Activated CD8-positive, alpha-beta memory T cell treated with anti-CD3 and anti-CD28 coated beads, Interleukin-2, amount 50 U/mL, for 1 hour (primary cell): Measurements from ENCODE around the gene PPP2R2C.

Experiments
- DNase-seq: peaks from one replicate; pipeline ENCODE4 v3.0.0-alpha.2; 2020; ENCODE audit errors: extremely low read depth

PPP2R2C gene

DNA sequence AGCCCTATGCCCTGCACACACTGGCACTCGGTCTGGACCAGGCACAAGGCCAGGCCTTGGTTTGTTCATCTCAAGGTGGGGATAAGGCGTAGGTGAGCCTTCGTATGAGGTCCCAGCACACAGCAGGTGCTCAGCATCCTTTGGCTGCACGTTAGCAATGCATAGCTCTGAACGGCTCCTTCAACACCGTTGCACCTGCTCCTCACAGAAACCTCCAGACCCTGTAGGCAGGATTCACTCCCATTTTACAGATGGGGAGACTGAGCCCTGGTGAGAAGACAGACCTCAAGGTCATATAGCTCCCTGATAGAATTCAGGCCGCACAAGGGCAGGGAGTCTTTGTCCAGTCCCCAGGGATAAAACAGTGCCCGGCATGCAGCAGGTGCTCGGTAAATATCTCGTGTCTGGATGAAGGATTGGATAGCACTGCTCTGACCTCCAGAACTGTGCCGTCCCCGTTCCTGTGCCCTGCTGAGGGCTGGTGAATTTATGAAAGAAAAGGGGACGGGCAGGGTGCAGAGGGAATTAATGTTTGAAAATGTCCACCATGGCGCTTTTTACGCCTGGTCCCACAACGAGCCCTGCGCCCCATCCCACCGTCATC, 2.4 kb downstream of the PPP2R2C start:
- no peak for DNase-seq

GRCh38 chr4:6469144-6469543, 3.3 kb downstream of the PPP2R2C start:
- DNase-seq, result no peak

DNA sequence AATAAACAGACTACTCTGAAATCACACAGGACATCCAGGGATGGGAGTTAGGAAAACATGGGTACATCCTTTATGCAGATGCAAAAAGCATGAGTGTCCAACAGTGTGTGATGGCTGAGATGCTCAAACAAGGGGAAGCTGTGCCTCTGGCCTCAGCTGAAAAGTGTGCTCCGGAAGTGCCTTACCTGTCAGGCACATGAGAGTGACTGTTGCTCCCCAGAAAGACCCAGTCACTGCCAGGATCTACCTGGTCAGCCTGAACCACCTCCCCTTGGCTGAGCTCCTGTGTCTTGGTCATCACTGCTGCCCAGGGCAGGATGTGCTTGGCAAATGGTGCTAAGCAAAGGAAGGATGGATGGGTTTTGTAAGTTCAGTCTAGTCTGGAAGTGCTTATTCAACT, 4.0 kb downstream of the PPP2R2C start:
- DNase-seq, result no peak

DNA sequence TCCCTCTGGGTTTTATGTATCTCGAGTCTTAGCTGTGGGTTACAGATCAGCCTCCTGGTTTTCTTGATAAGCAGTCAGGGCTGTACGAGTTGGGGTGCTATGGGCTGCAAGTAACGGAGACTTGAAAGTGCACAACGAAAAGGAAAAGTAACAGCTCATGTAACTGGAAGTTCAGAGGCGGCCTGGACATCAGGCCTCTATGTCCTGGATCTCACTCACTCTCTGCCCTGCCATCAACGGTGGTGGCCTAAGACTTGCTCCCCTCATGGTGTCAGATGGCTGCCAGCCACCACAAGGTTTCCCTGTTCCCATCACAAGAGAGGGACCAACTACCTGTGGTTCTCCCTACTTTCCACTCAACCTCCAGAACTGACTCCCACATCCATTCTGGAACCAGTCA, 4.8 kb downstream of the PPP2R2C start:
- DNase-seq, result no peak

DNA sequence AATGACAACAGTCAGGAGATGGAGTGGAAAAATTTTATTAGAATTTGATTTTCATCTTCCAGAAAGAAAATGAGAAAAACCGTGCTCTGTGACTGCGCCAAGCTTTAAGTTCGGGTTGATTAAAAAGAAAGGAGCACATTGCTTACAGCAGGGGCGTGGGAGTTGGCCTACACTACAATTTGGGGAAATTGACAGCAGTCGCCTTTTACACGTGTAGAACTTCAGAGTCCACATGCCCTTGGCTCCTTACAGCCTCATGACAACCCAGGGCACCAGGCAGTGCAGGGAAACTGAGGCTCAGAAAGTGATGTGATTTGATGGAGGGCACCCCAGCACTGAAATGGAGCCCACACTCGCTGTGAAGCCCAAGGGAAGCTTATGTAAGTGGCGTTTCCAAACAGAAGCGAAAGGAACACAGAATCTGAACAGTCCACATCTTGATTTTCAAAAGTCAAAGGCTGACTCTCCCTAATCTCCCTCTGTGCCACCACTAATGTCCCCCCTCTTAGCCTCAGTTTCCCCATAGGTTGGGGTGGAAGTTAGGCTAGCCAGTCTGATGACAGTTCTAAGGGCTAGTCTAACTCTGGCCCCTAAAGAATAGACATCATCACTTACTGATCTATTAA, 5.5 kb downstream of the PPP2R2C start:
- DNase-seq, result no peak

- no peak for DNase-seq
These were observed 6.5 kb downstream of the PPP2R2C start for GRCh38 chr4:6465955-6466354.

DNA sequence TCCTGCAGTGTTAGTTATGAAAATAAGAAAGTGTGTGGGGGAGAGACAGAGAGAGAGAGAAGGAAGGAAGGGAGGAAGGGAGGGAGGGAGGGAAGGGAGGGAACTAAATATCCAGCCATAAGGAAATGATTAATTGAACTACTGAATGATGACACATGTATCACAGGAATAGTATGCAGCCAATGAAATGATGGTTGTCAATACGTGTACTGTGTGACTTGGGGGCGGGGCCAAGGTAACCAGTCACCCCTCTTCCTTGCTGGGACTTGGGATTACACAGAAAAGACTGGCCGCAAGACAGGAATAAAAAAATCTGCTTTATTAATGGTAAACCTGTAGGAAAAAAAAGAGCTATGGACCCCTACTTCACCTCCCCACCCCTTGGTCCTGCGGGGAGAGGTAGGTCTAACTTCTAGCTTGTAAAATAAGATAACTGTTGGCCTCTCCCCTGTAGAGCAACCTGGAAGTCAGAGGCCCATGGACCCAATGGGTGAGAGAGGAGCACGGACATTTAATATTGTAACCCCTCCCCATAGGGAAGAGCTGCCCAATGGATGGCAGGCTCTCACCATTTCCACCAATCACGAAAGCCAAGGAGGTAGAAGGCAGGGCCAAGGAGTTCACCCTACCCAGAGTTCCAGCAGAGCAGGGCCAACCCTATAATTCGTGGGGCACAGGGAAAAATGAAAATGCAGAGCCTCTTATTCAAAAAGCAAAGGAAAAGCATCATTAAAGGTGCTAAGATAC, 7.4 kb downstream of the PPP2R2C start:
- DNase-seq, result no peak

- DNase-seq, result no peak
These were observed 8.8 kb downstream of the PPP2R2C start for GRCh38 chr4:6463311-6464289.

- DNase-seq, result no peak
These were observed 10.9 kb downstream of the PPP2R2C start for GRCh38 chr4:6461301-6462165.

DNA sequence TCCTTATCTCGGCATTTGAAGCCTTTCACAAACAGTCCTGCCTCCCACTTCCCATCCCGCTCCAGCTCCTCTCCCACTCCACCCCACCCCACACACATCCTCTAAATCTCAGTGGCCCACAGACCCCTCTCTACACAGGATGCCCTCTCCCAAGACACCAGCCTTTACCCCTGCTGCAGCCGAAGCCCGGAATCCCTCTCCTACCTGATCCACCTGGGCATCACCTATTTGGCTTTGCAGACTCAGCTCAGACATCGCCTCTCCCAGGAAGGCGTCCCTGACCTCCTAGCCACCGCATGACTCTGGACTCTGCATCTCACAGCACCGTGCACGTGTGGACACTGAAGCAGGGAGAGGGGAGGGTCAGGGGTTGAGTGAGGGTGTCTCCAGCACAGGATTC, 11.5 kb downstream of the PPP2R2C start:
- no peak for DNase-seq

DNA sequence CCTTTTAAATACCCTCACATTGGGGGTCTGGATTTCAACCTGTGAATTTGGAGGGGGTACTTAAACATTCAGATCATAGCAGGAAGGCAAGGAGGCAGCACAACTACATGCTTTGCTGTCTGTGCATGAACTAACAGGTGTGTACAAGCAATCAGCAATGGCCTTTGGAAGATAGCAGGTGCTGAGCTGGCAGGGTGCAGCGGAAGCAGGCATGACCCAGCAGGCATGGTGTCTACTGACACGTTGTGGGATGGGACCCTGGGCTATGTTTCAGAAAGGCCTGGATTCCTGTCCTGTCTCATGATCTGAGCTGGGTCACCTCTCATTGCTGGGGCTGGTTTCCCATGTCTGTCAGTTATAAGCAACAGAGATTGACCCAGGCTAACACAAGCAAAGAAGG, 13.9 kb downstream of the PPP2R2C start:
- DNase-seq, result no peak

DNA sequence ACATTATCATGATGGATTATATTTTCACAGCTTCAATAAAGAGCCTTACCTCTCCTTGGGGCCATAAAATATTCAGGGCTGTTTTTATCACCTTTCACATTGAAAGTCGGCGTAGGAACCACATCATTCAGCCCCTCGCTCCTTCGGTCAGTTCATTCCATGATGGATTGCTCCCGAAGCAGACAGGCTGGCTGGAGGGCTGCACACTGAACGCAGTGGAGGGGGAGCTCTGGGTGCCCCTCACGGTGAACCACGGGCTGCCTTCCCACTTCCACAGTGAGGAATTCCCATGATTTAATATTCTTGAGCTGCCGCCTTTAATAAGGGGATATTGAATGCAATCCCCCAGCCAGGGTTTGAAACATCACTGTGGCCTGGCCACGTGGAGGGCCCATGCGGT, 16.0 kb downstream of the PPP2R2C start:
- DNase-seq, result no peak

DNA sequence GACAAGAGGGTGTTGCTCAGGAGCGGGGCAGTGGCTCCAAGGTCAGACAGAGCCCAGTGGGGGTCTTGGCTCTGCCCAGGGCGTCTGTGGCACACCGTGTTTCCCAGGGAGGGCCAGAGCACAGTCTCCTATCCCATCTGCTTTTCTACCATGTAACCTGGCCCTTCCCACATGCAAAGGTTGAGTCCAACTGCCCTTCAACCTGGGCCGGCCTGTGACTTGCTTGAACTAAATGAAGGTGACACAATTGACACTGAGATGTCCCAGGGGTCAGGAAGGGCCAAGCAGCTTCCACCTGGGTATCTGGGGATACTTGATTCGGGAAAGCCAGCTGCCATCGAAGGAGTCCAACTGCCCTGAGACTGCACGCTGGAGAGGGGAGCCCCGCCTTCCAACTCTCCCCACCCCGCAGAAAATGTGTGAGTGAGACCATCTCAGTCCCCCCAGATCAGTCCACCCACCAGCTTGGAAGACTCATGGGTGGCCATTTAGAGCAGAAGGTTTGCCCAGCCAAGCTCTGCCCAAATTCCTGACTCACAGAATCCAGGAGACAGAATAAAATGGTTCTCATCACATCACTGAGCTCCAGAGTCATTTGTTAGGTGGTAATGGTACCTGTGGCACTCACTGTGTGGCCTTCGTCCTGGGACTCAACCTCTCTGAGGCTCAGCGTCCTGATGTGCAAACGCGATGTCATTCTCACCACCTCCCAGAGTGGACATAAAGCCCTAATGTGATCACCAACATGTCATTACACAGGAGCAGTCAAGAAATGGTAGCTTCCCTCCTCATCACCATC, 18.1 kb downstream of the PPP2R2C start:
- no peak for DNase-seq

- DNase-seq, result no peak
These were observed 18.8 kb downstream of the PPP2R2C start for GRCh38 chr4:6453688-6453990.

DNA sequence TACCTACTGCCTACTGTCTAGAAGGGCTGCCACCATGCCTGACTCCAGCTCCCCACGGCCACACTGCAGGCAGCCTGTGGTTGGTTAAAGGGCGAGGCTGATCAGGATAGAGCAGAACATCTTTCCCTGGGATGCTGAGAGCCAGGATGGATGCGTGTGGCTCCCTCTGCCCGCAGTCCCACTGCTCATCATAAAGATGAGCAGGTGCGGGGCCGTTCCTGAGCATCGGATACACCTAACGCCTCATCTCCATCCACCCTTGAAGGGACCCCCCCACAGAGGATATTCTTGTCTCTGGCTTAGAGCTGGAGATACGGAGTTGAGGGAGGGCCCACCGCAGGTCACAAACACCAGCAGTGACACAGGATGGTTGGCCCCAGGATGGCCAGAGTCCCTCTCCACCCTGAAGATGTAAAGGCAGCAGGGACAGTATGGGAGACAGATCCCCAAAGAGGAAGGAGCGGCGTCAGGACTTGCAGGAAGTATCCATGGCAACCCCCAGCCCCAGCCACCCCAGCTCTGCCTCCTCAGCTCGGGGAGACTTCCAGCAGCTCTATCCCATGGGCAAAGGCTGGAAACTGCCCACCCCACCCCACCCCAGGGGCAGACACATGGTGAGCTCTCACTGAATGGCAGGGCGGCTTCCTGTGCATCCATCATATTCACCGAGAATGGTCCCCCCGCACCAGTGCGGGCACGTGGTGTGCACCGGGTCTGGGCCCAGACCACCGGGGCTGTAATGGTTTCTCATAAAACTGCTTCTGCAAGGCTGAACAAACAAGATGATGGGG, 19.3 kb downstream of the PPP2R2C start:
- no peak for DNase-seq

- DNase-seq, result no peak
These were observed 20.1 kb downstream of the PPP2R2C start for GRCh38 chr4:6452116-6452896.

- DNase-seq, result no peak
These were observed 21.1 kb downstream of the PPP2R2C start for GRCh38 chr4:6451309-6451708.

DNA sequence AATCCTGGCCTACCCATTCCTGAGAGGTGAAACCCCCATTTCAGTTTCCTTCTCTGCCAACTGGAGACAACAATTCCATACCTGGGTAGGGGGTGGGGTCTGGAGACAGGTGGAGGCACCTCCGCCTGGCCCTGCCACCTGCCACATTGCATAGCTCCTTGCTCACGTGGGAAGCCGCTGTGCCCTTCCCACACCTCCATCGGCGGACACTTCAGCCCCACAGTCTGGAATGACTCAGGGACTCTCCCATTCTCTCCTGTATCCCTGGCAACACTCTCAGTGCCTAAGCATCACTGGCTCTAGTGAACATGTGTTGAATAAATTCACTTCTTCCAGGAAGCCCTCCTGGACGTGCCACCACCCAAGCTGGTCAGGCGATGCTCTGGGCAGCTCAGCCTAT, 21.7 kb downstream of the PPP2R2C start:
- no peak for DNase-seq
